A549 treated with GW870086 at 1 μM for 4 hours (cell line): ENCODE results near the gene RPS27. TPM values are rescaled to one million over a fixed set of nuclear protein-coding genes. Genes with fewer than 3 reads are reported as not detected.

Experiments used
- total RNA-seq: library from RNA; stranded (reverse); fragments of 200-300 nt; extraction: Qiagen RNA extraction; gene quantifications from 5 replicates; pipeline ENCODE4 v1.2.3, GENCODE V29; 2022; ENCODE audit warnings: low read depth

The RPS27 gene
- 4,264 to 8,287 TPM (median 4,398 TPM) in 5 replicates for total RNA-seq

GRCh38 chr1:153990468-153991150 is at the start of gene RPS27:
Gene RPS27, plus strand, starts transcription at chr1:153990762. Its CDS starts 35 bp downstream, at chr1:153990797.

GRCh38 chr1:153946622-153947241 is 43.8 kb upstream of the RPS27 start, which contains the start of gene DENND4B:
Gene DENND4B, minus strand, starts transcription at chr1:153946718. Its CDS starts 2,344 bp downstream, at chr1:153944374.

GRCh38 chr1:153958111-153958960 is 32.2 kb upstream of the RPS27 start, which contains the start of gene CRTC2:
Gene CRTC2, minus strand, starts transcription at chr1:153958612. Its CDS starts 115 bp downstream, at chr1:153958497.

DNA sequence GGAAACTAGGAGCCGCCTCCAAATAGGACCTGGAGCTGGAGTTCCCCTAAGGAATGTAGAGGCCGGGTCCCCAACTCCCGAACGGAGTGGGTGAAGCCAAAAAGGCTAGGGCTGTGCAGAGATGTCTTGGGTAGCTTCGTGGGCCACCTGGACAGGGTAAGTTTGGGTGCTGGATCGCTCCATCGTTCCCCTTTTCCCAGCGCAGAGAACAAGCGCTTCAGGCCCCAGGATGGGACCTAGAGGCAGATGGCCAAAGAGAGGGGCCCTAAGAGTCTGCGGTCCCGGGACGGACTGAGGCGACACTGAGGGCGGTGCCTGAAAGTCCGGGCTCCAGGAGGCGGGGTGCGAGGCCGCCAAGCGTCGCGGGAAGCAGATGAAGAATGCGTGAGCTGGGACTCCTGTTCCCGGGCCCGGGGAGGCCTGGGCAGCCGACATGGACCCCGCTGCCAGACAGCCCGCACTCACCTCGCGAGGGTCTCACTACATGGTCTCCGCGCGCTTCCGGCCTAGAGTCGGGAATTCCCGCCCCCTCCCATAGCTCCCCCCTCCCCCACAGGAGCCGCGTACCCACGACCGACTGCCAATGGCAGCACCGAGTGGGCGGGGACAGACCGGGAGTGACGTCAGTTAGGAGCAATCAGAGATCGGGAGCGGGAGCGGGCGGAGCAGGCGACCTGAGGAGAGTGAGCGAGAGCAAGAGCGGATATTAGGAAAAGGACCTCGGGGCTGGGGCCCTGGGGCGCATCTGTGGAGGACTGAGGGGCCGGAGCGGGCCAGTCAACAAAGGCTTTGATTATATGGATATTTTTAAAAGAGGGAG is 27.3 kb upstream of the RPS27 start, which contains the start of gene SLC39A1:
Gene SLC39A1, minus strand, starts transcription at position 508 of the 820 bp plus-strand sequence. CDS start 822 bp downstream, outside the sequence.

GRCh38 chr1:153967107-153967999 is 23.2 kb upstream of the RPS27 start, which contains the start of gene CREB3L4:
Gene CREB3L4, plus strand, starts transcription at chr1:153967902. Its CDS starts 624 bp downstream, at chr1:153968526.

GRCh38 chr1:153977250-153978240 is 13.0 kb upstream of the RPS27 start, which contains the start of gene JTB:
Gene JTB, minus strand, starts transcription at chr1:153977674. Its CDS starts 422 bp downstream, at chr1:153977252.

GRCh38 chr1:153985941-153986761 is 4.4 kb upstream of the RPS27 start, which contains the start of gene RAB13:
Gene RAB13, minus strand, starts transcription at chr1:153986339. Its CDS starts 103 bp downstream, at chr1:153986236.

Other genes with a start within 250 kb of the RPS27 start
- gene SLC27A3, start 215.4 kb upstream of the RPS27 start, total RNA-seq, result 0.91 to 2.4 TPM (median 1.6 TPM) in 5 replicates
- 6.4 to 14.8 TPM (median 9.0 TPM) in 5 replicates for gene GATAD2B, start 67.8 kb upstream of the RPS27 start, total RNA-seq
- gene DENND4B, start 44.0 kb upstream of the RPS27 start, total RNA-seq, result 25.8 to 35.7 TPM (median 32.4 TPM) in 5 replicates
- gene CRTC2, start 32.1 kb upstream of the RPS27 start, total RNA-seq, result 30.1 to 40.4 TPM (median 37.5 TPM) in 5 replicates
- 151 to 164 TPM (median 162 TPM) in 5 replicates for gene SLC39A1, start 27.2 kb upstream of the RPS27 start, total RNA-seq
- 7.2 to 9.5 TPM (median 9.4 TPM) in 5 replicates for gene CREB3L4, start 22.9 kb upstream of the RPS27 start, total RNA-seq
- gene JTB, start 13.1 kb upstream of the RPS27 start, total RNA-seq, result 120 to 164 TPM (median 155 TPM) in 5 replicates
- 126 to 141 TPM (median 136 TPM) in 5 replicates for gene RAB13, start 4.4 kb upstream of the RPS27 start, total RNA-seq
- gene NUP210L, start 164.3 kb downstream of the RPS27 start, total RNA-seq, result 0.02 TPM in 1 of 5 replicates, not detected in the others
- gene TPM3, start 201.3 kb downstream of the RPS27 start, total RNA-seq, result 456 to 556 TPM (median 481 TPM) in 5 replicates
- gene CFAP141, start 215.6 kb downstream of the RPS27 start, total RNA-seq, result not detected in 5 replicates
- 96.4 to 106 TPM (median 98.5 TPM) in 5 replicates for gene UBAP2L, start 230.2 kb downstream of the RPS27 start, total RNA-seq